ENCODE measurements around the gene TKT.
"Not testable (repeated sequence)": the region's sequence is repeated elsewhere in the genome, so short reads cannot be mapped to it uniquely, and the experiment has no call there.

Gene TKT

DNA sequence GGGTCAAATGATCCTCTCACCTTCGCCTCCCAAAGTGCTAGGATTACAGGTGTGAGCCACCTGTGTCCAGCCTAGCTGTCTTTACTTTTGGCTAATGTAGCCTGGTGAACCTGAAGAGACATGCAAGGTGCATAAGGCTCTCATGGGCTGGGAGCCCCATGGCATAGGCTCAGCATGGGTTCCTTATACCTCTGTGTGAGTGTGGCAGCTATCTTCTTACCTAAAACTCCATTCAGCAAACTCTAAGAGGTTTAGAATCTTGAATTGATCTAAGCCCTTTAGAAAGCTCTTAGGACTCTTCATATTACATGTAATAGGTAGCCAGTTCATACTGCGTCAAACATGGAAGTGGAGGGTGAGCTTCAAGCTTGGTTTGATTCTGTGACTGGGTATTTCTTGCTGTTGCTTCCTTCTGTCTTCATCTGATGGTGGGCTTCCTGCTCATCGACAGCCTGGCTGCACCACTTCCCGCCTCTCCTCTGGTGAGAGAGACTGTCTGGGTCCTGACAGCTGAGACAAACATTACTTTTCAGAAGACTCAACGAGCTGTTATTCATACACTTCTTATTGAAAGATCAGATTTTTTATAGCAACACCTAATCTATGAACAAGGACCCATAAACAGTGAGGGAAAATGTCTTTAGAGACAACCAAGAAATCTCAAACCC lies 19.2 kb upstream of the TKT start:
- no peak overlapping the region for H3K4me2 ChIP-seq (ENCODE audit: low read length)
- H2AFZ ChIP-seq (ENCODE audit: low read length) = no peak overlapping the region
- no peaks in the 10 kb centered on the region for H3K9me3 ChIP-seq (ENCODE audit: low read length)

DNA sequence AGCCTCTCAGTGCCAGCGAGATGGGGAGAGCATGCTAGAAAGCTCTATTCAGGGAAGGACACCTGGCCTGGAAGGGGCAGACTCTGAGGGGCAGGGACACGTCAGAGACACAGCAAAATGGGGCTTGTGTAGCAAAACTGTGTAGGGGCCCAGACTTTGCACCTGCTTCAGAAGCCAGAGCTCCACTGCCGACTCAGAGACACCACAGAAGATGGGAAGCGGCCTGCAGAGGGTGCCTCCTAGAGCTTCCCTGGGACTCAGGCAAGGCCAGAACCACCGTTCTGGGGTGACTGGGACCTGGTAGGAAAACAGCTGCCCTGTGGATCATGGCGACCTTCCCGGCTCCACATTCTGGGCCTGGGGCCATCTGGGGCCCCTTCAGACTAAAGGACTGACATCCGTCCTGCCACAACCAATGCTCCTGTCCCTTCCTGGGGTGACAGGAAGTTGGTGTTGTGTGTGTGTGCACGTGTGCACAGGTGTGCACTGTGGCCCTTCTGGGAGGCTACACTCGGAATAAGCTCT lies 17.4 kb upstream of the TKT start:
- Histone ChIP-seq H3K27ac (ENCODE audit: low read depth, low read length, poor library complexity, severe bottlenecking) (no peak overlapping the region), H3K9me2 (ENCODE audit: low read depth, low read length) (no peaks in the 10 kb centered on the region), H4K20me1 (ENCODE audit: insufficient read depth, low read length) (no peaks in the 10 kb centered on the region), H3K4me3 (ENCODE audit: low read depth, low read length, poor library complexity, severe bottlenecking) (no peak overlapping the region), H3F3A (ENCODE audit: insufficient read depth, low read length) (no peaks in the 10 kb centered on the region), H3K9me3 (ENCODE audit: low read length) (no peaks in the 10 kb centered on the region), H2AFZ (ENCODE audit: low read length) (no peak overlapping the region), H3K79me2 (ENCODE audit: insufficient read depth, low read length) (no peaks in the 10 kb centered on the region), H3K4me1 (ENCODE audit: insufficient read depth, low read length, severe bottlenecking) (peaks cover 27% of the 10 kb centered on the region), H3K9ac (ENCODE audit: low read length) (no peak overlapping the region), H3K27me3 (ENCODE audit: insufficient read depth, low read length) (no peaks in the 10 kb centered on the region), H3K36me3 (ENCODE audit: insufficient read depth, low read length) (no peaks in the 10 kb centered on the region), H3K4me2 (ENCODE audit: low read length) (no peak overlapping the region)
- TF ChIP-seq CTCF (IDR thresholded peaks at IDR 0.05; ENCODE audit: low read length) = no peak
- TF ChIP-seq EZH2 (IDR thresholded peaks at IDR 0.05; ENCODE audit: borderline replicate concordance, low read length) = no peak

More for the DNA sequence above, 19.2 kb upstream of the TKT start:
- Histone ChIP-seq H3K79me2 (ENCODE audit: insufficient read depth, low read length) (no peaks in the 10 kb centered on the region), H3K27me3 (ENCODE audit: insufficient read depth, low read length) (no peaks in the 10 kb centered on the region), H3K27ac (ENCODE audit: low read depth, low read length, poor library complexity, severe bottlenecking) (no peak overlapping the region), H3K9ac (ENCODE audit: low read length) (no peak overlapping the region), H3K9me2 (ENCODE audit: low read depth, low read length) (no peaks in the 10 kb centered on the region), H3K4me1 (ENCODE audit: insufficient read depth, low read length, severe bottlenecking) (peaks cover 20% of the 10 kb centered on the region), H3K4me3 (ENCODE audit: low read depth, low read length, poor library complexity, severe bottlenecking) (no peak overlapping the region), H3K36me3 (ENCODE audit: insufficient read depth, low read length) (no peaks in the 10 kb centered on the region), H4K20me1 (ENCODE audit: insufficient read depth, low read length) (no peaks in the 10 kb centered on the region), H3F3A (ENCODE audit: insufficient read depth, low read length) (no peaks in the 10 kb centered on the region)
- no peak for TF ChIP-seq CTCF (IDR thresholded peaks at IDR 0.05; ENCODE audit: low read length)
- TF ChIP-seq EZH2 (IDR thresholded peaks at IDR 0.05; ENCODE audit: borderline replicate concordance, low read length) = no peak

DNA sequence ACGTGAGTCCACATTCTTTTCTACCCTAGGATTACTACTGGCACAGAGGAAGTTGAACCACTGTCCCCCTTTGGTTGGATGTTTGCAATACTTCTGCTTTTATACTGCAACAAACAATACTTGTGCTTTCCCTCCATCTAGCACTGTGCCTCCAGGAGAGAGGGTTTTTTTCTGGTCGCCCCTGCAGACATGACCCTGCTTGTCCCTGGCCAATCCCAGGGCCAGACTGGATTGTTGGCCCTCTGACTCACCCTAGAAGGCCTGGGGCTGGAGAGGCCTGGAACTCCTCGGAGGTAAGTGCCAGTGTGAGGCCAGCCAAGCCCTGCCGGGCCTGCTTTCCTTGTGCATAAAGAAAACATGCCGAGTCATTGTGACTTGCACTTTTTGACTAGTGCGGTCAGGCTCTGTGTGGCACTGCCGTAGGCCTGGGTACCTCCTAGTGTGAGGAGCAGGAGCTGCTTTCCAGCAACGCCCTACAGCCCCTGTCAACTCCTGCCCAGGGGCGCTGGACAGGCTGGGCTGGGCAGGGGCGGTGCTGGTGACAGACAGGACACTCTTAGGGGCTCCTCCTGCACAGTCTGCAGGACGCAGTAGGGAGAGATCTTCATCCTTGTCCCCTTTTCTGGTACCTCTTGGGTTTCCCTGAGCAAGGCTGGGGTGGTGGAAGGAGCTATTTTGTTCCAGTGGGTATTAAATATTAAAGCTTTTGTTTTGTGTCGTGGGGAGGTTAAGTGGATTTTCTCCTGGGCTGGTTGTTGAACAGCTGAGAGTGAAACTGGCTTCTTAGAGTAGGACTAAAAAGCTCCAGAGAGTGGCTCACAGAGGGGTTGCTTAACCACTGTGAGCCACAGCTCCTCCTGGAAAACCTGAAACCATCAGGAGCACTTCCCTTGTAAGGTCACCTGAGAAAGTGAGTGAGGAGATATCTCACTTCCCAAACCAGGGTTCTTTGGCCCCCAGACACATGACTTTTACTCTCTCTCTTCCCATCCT lies 14.4 kb upstream of the TKT start:
- Histone ChIP-seq H3K9ac (ENCODE audit: low read length) (peak overlapping the region; percentile 56), H4K20me1 (ENCODE audit: insufficient read depth, low read length) (no peaks in the 10 kb centered on the region), H3F3A (ENCODE audit: insufficient read depth, low read length) (no peaks in the 10 kb centered on the region), H3K36me3 (ENCODE audit: insufficient read depth, low read length) (no peaks in the 10 kb centered on the region), H3K27me3 (ENCODE audit: insufficient read depth, low read length) (no peaks in the 10 kb centered on the region), H3K4me2 (ENCODE audit: low read length) (peak overlapping the region; percentile 60), H3K9me3 (ENCODE audit: low read length) (no peaks in the 10 kb centered on the region), H3K4me3 (ENCODE audit: low read depth, low read length, poor library complexity, severe bottlenecking) (peak overlapping the region; percentile 10), H3K9me2 (ENCODE audit: low read depth, low read length) (no peaks in the 10 kb centered on the region), H3K79me2 (ENCODE audit: insufficient read depth, low read length) (no peaks in the 10 kb centered on the region), H2AFZ (ENCODE audit: low read length) (peak overlapping the region; percentile 45; the same call in 1 of the 2 replicates), H3K27ac (ENCODE audit: low read depth, low read length, poor library complexity, severe bottlenecking) (peak overlapping the region; percentile 56), H3K4me1 (ENCODE audit: insufficient read depth, low read length, severe bottlenecking) (peaks cover 24% of the 10 kb centered on the region)
- no peak for TF ChIP-seq CTCF (IDR thresholded peaks at IDR 0.05; ENCODE audit: low read length)
- TF ChIP-seq EZH2 (IDR thresholded peaks at IDR 0.05; ENCODE audit: borderline replicate concordance, low read length) = no peak

DNA sequence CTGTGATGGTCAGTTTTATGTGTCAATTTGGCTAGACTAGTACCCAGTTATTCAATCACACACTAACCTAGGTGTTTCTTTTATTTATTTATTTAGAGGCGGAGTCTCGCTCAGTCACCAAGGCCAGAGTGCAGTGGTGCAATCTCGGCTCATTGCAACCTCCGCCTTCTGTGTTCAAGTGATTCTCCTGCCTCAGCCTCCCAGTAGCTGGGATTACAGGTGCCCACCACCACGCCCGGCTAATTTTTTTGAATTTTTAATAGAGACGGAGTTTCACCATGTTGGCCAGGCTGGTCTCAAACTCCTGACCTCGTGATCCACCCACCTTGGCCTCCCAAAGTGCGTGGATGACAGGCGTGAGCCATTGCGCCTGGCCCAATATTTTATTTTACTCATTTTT lies 13.4 kb upstream of the TKT start:
- not testable (repeated sequence) for H3K4me2 ChIP-seq (ENCODE audit: low read length)

More for the DNA sequence above, 13.4 kb upstream of the TKT start:
- H3K9me3 ChIP-seq (ENCODE audit: low read length); H3K36me3 ChIP-seq (ENCODE audit: insufficient read depth, low read length); H3F3A ChIP-seq (ENCODE audit: insufficient read depth, low read length); H2AFZ ChIP-seq (ENCODE audit: low read length); H3K4me3 ChIP-seq (ENCODE audit: low read depth, low read length, poor library complexity, severe bottlenecking); H3K9me2 ChIP-seq (ENCODE audit: low read depth, low read length); H3K9ac ChIP-seq (ENCODE audit: low read length); H4K20me1 ChIP-seq (ENCODE audit: insufficient read depth, low read length); H3K79me2 ChIP-seq (ENCODE audit: insufficient read depth, low read length); H3K27ac ChIP-seq (ENCODE audit: low read depth, low read length, poor library complexity, severe bottlenecking); H3K27me3 ChIP-seq (ENCODE audit: insufficient read depth, low read length): not testable (repeated sequence)
- H3K4me1 ChIP-seq (ENCODE audit: insufficient read depth, low read length, severe bottlenecking) = peaks cover 20% of the 10 kb centered on the region
